Breast epithelium (tissue), 4 donors: Measurements from ENCODE around the gene ACACB. TPM values are rescaled to one million over a fixed set of nuclear protein-coding genes. Genes with fewer than 3 reads are reported as not detected.

Experiments
- DNase-seq, 2 donors: peaks; one replicate each; pipeline ENCODE4 v3.0.0-alpha.2; 2019; ENCODE audit warnings: low spot score in 2 of 2
- H3K27ac ChIP-seq, 2 donors: fragments of 200-600 bp; sonication (generic) in 1 of 2; one replicate each; pipeline ENCODE4 v1.5.1; 2016 to 2019; ENCODE audit warnings: mild to moderate bottlenecking in 1 of 2
- H3K27me3 ChIP-seq, 2 donors: fragments of 200-600 bp; sonication (generic) in 1 of 2; one replicate each; pipeline versions ENCODE4 v1.5.1 to v1.6.0; 2017 to 2019; ENCODE audit warnings: control low read depth in 1 of 2, mild to moderate bottlenecking in 1 of 2
- H3K36me3 ChIP-seq: fragments of 200-600 bp; one replicate; pipeline ENCODE4 v1.5.1; 2019
- H3K4me1 ChIP-seq, 2 donors: fragments of 200-600 bp; sonication (generic); one replicate each; pipeline ENCODE4 v1.5.1; 2016 to 2019; ENCODE audit warnings: control low read depth in 1 of 2
- H3K4me3 ChIP-seq, 3 donors: fragments of 200-600 bp; sonication (generic); 1 replicate in 2 of 3; 2 replicates in 1 of 3; pipeline ENCODE4 v1.5.1; 2016 to 2019; ENCODE audit warnings: mild to moderate bottlenecking in 3 of 3, moderate library complexity in 2 of 3
- H3K9me3 ChIP-seq, 2 donors: fragments of 200-600 bp; sonication (generic) in 1 of 2; one replicate each; pipeline ENCODE4 v1.5.1; 2016 to 2019; ENCODE audit warnings: control low read depth in 1 of 2
- POLR2A ChIP-seq: fragments of 450-650 bp; IDR thresholded peaks from one replicate; pipeline ENCODE4 v1.6.1; 2016; ENCODE audit warnings: antibody characterized with exemption, mild to moderate bottlenecking, moderate library complexity
- POLR2AphosphoS5 ChIP-seq, 3 donors: sonication (generic); formaldehyde crosslinking; IDR thresholded peaks; one replicate each; pipeline ENCODE4 v1.6.1; 2017; ENCODE audit warnings: antibody characterized with exemption in 3 of 3
- intact Hi-C: fragments of 100-400 bp; cut with DNase I; formaldehyde crosslinking; loops from one replicate; pipeline ENCODE4 v1.15.1; 2023; ENCODE audit warnings: low total_unique reads
- total RNA-seq, 3 donors: library from RNA; depleted of rRNA; stranded (reverse); fragments of >200 nt; gene quantifications; one replicate each; pipeline ENCODE4 v1.1.0, GENCODE V29; 2016
- TF ChIP-seq, protein P1 (sequence below), 3 donors: fragments of 450-650 bp; IDR thresholded peaks; one replicate each; pipeline ENCODE4 v1.5.1; 2016 to 2017; ENCODE audit warnings: antibody characterized with exemption in 3 of 3, mild to moderate bottlenecking in 3 of 3, moderate library complexity in 3 of 3

ACACB gene
- total RNA-seq, 3 donors from 2014 or later = 223 to 957 (median 301) TPM

DNA sequence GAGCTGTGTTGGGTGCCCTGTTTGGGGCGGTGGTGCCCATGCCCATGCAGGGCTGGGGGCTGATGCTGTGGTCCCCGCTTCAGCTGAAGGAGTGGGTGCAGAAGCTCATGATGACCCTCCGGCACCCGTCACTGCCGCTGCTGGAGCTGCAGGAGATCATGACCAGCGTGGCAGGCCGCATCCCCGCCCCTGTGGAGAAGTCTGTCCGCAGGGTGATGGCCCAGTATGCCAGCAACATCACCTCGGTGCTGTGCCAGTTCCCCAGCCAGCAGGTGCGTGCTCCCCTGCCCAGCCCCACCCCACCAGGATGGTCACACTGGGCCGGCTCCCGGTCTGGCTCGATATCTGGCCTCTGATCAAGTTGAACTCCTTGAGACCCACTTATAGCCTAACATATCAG lies 92.7 kb downstream of the ACACB start:
- TF ChIP-seq POLR2AphosphoS5 (IDR thresholded peaks at IDR 0.05) = no peak
- TF ChIP-seq POLR2A = no peak
- TF ChIP-seq, protein P1, sequence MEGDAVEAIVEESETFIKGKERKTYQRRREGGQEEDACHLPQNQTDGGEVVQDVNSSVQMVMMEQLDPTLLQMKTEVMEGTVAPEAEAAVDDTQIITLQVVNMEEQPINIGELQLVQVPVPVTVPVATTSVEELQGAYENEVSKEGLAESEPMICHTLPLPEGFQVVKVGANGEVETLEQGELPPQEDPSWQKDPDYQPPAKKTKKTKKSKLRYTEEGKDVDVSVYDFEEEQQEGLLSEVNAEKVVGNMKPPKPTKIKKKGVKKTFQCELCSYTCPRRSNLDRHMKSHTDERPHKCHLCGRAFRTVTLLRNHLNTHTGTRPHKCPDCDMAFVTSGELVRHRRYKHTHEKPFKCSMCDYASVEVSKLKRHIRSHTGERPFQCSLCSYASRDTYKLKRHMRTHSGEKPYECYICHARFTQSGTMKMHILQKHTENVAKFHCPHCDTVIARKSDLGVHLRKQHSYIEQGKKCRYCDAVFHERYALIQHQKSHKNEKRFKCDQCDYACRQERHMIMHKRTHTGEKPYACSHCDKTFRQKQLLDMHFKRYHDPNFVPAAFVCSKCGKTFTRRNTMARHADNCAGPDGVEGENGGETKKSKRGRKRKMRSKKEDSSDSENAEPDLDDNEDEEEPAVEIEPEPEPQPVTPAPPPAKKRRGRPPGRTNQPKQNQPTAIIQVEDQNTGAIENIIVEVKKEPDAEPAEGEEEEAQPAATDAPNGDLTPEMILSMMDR (IDR thresholded peaks at IDR 0.05) = no peak

DNA sequence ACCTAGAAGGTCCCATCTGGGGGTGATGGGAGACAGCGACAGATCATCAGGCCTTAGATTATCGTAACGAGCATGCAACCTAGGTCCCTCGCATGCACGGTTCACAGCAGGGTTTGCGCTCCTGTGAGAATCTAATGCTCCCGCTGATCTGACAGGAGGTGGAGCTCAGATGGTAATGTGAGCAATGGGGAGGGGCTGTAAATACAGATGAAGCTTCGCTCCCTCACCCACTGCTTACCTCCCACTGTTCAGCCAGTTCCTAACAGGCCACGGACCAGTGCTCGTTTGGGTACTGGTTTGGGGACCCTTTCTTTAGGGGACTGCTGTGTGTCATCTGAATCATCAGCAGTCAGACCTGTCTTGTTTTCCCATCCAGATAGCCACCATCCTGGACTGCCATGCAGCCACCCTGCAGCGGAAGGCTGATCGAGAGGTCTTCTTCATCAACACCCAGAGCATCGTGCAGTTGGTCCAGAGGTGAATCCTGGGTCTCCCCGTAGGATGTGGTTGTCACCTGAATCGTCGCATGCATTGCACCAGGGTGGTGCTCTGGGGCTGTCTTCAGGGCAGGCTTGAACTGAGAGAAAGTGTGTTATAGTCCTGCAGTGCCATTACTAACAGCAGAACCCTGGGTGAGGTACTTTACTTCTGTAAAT lies 96.2 kb downstream of the ACACB start:
- Histone ChIP-seq H3K4me3 (no peak overlapping the region), H3K4me1 (no peaks in the 10 kb centered on the region), H3K27ac (no peak overlapping the region), H3K36me3 (no peaks in the 10 kb centered on the region), H3K27me3 (no peaks in the 10 kb centered on the region), H3K9me3 (no peaks in the 10 kb centered on the region)
- TF ChIP-seq POLR2A (no peak), POLR2AphosphoS5 (IDR thresholded peaks at IDR 0.05) (no peak)
- TF ChIP-seq, protein P1 (IDR thresholded peaks at IDR 0.05) = no peak
- no peak for DNase-seq
- intact Hi-C loops = no loop called here

More for the DNA sequence above, 92.7 kb downstream of the ACACB start:
- Histone ChIP-seq H3K27ac (no peak overlapping the region), H3K9me3 (no peaks in the 10 kb centered on the region), H3K27me3 (no peaks in the 10 kb centered on the region), H3K4me1 (no peaks in the 10 kb centered on the region), H3K36me3 (no peaks in the 10 kb centered on the region), H3K4me3 (no peak overlapping the region)
- intact Hi-C loops = no loop called here
- no peak for DNase-seq

DNA sequence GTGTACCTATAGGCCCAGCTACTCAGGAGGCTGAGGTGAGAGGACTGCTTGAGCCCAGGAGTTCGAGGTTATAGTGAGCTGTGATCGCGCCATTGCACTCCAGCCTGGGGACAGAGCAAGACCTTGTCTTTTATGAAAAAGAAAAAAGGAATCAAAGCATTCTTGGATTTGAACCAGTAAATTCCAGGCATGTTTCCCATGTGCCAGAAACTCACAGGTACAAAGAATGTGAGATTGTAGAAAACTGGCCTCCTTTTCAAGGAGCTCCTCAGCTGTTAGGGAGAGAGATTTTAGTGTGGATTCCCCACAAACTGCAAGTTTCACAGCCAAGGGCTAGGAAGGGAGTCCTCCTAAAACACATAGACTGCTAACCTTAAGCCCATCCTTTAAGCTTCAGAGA lies 97.7 kb downstream of the ACACB start:
- no peak for DNase-seq
- intact Hi-C loops = no loop called here
- Histone ChIP-seq H3K4me1 (no peaks in the 10 kb centered on the region), H3K36me3 (no peaks in the 10 kb centered on the region), H3K27ac (no peak overlapping the region), H3K27me3 (no peaks in the 10 kb centered on the region), H3K4me3 (no peak overlapping the region), H3K9me3 (no peaks in the 10 kb centered on the region)
- TF ChIP-seq POLR2AphosphoS5 (IDR thresholded peaks at IDR 0.05) (no peak), POLR2A (no peak)
- TF ChIP-seq, protein P1 (IDR thresholded peaks at IDR 0.05) = no peak

DNA sequence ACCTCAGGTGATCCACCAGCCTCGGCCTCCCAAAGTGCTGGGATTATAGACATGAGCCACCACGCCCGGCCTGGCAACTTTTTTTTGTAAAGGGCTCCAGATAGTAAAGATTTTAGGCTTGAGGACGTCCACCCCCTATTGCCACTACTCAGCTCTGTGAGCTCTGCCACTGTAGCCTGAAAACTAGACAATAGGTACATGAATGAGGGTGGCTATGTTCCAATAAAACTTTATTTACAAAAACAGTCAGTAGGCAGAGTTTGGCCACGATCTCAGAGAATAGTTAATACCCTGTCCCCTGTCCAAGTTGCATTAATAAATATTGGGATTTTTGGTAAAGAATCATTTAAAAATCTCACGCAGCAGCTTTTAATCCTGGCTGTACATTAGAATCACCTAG lies 102.6 kb downstream of the ACACB start:
- intact Hi-C loops = no loop called here
- Histone ChIP-seq H3K27ac (no peak overlapping the region), H3K36me3 (peaks cover 7% of the 10 kb centered on the region), H3K27me3 (no peaks in the 10 kb centered on the region), H3K9me3 (no peaks in the 10 kb centered on the region), H3K4me3 (no peak overlapping the region), H3K4me1 (no peaks in the 10 kb centered on the region)
- DNase-seq = no peak
- no peak for TF ChIP-seq POLR2AphosphoS5 (IDR thresholded peaks at IDR 0.05)
- TF ChIP-seq, protein P1 (IDR thresholded peaks at IDR 0.05) = no peak
- no peak for TF ChIP-seq POLR2A

DNA sequence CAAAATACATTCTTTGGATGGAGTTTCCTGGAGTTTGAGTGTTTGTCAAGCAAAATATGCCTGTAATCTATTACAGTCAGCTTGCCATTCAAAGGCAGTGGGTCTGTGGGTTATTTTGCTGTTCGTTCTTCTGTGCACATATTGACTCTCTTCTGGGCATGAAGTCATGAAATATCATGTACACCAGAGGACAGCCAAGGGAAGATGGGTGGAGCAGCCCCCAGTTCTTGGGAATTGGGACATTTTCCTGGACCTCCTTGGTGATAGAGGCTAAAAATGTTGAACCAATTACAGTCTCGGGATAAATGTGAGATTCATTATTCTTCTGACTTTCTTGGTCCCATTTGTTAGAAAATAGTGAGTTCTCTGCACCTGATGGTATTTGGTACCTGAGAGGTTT lies 103.6 kb downstream of the ACACB start:
- Histone ChIP-seq H3K4me3 (no peak overlapping the region), H3K27ac (no peak overlapping the region), H3K4me1 (no peaks in the 10 kb centered on the region), H3K9me3 (no peaks in the 10 kb centered on the region), H3K27me3 (no peaks in the 10 kb centered on the region), H3K36me3 (peaks cover 7% of the 10 kb centered on the region)
- intact Hi-C loops = no loop called here
- no peak for DNase-seq
- TF ChIP-seq, protein P1 (IDR thresholded peaks at IDR 0.05) = no peak
- TF ChIP-seq POLR2AphosphoS5 (IDR thresholded peaks at IDR 0.05) (no peak), POLR2A (no peak)
